Esophagus (tissue), 2 donors: ENCODE data around the gene ERC2. TPM values are rescaled to one million over a fixed set of nuclear protein-coding genes. Genes with fewer than 3 reads are reported as not detected.

Experiments
- H3K27ac ChIP-seq, 2 donors: one replicate each; pipeline ENCODE4 v1.5.1; 2013; ENCODE audit warnings: low read depth in 2 of 2, mild to moderate bottlenecking in 2 of 2, inconsistent platforms in 1 of 2, low read length in 1 of 2, moderate library complexity in 1 of 2
- H3K27me3 ChIP-seq, 2 donors: one replicate each; pipeline ENCODE4 v1.6.1; 2013; ENCODE audit warnings: low read length in 2 of 2, control low read depth in 1 of 2, mild to moderate bottlenecking in 1 of 2; ENCODE audit not compliant: insufficient read depth in 2 of 2, control insufficient read depth in 1 of 2
- H3K36me3 ChIP-seq, 2 donors: one replicate each; pipeline ENCODE4 v1.6.1; 2013; ENCODE audit warnings: low read length in 1 of 2; ENCODE audit not compliant: control insufficient read depth in 2 of 2, insufficient read depth in 2 of 2
- H3K4me1 ChIP-seq, 2 donors: one replicate each; pipeline ENCODE4 v1.6.1; 2013; ENCODE audit warnings: low read length in 1 of 2; ENCODE audit not compliant: control insufficient read depth in 2 of 2, insufficient read depth in 2 of 2
- H3K4me3 ChIP-seq, 2 donors: one replicate each; pipeline ENCODE4 v1.5.1; 2013; ENCODE audit warnings: low read length in 2 of 2, mild to moderate bottlenecking in 2 of 2, low read depth in 1 of 2, moderate library complexity in 1 of 2
- H3K9me3 ChIP-seq, 2 donors: one replicate each; pipeline ENCODE4 v1.6.1; 2013; ENCODE audit warnings: mild to moderate bottlenecking in 2 of 2, low read depth in 1 of 2, low read length in 1 of 2, moderate library complexity in 1 of 2; ENCODE audit not compliant: control insufficient read depth in 2 of 2, insufficient read depth in 1 of 2
- WGBS, 2 donors: extraction: QIAGEN DNeasy Blood & Tissue Kit; methylation state at CpG; one replicate each; pipeline ENCODE4 v1.1.7; 2013; 5-methylcytosine and 5-hydroxymethylcytosine counted together
- polyA plus RNA-seq, 2 donors: library from polyadenylated mRNA; stranded (reverse); fragments of 200-250 nt; gene quantifications; one replicate each; pipeline ENCODE4 v1.2.3, GENCODE V29; 2013
- donor health status: healthy with polysubstance abuse.
- donor health status: Bipolar disorder and iron deficiency.

Gene ERC2
- polyA plus RNA-seq, 2 donors: 0.18 to 0.20 TPM

DNA sequence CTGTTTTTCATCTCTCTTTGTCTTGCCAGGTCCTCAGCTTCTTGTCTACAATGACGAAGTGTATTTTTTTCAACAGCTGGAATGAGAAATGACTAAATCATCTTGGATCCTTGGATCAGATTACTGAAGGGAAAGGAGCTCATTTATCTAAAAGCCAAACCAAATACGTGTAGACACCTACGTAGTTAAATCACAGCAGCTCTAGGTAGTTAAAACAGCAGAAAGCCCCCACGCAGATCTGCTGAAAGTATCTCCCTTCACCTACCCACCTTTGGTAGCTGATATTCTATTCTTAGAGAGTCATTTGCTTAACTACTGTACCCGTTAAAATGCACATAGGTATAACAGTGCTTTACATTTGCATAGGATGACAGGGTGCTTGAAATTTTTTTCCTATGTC is 875.7 kb downstream of the ERC2 start:
- no peaks in the 10 kb centered on the region for H3K9me3 ChIP-seq

GRCh38 chr3:55591888-55592287 is 876.4 kb downstream of the ERC2 start:
- H3K4me1 ChIP-seq: no peaks in the 10 kb centered on the region
- H3K9me3 ChIP-seq: no peaks in the 10 kb centered on the region
- H3K27me3 ChIP-seq: no peaks in the 10 kb centered on the region
- no peak overlapping the region for H3K4me3 ChIP-seq
- H3K27ac ChIP-seq: peak overlapping the region; percentile 64 to 76
- H3K36me3 ChIP-seq: no peaks in the 10 kb centered on the region
- WGBS, 2 donors: 70 to 74% methylated on average over 5 of the region's 5 CpGs

More for the DNA sequence above, 875.7 kb downstream of the ERC2 start:
- Histone ChIP-seq H3K27me3 (no peaks in the 10 kb centered on the region), H3K4me3 (no peak overlapping the region), H3K36me3 (no peaks in the 10 kb centered on the region), H3K27ac (peak overlapping the region in 1 of 2 donors; percentile 76), H3K4me1 (no peaks in the 10 kb centered on the region)
- WGBS, 2 donors: 55 to 63% methylated on average over 5 of the region's 5 CpGs

GRCh38 chr3:55588146-55588765 is 880.0 kb downstream of the ERC2 start:
- Histone ChIP-seq H3K4me1 (peaks cover 0 to 3% of the 10 kb centered on the region in 2 donors), H3K36me3 (no peaks in the 10 kb centered on the region), H3K27ac (no peak overlapping the region), H3K4me3 (no peak overlapping the region), H3K9me3 (no peaks in the 10 kb centered on the region), H3K27me3 (no peaks in the 10 kb centered on the region)
- 54 to 57% methylated on average over 10 of the region's 10 CpGs for WGBS, 2 donors

GRCh38 chr3:55585856-55586255 is 882.4 kb downstream of the ERC2 start:
- 67 to 71% methylated on average over 9 of the region's 9 CpGs for WGBS, 2 donors
- Histone ChIP-seq H3K4me1 (peaks cover 0 to 3% of the 10 kb centered on the region in 2 donors), H3K36me3 (no peaks in the 10 kb centered on the region), H3K4me3 (no peak overlapping the region), H3K9me3 (peaks cover 0 to 1% of the 10 kb centered on the region in 2 donors), H3K27ac (no peak overlapping the region), H3K27me3 (no peaks in the 10 kb centered on the region)

- 89% methylated on average over 15 of the region's 15 CpGs for WGBS, 2 donors
Measured at GRCh38 chr3:55584716-55585368, 883.4 kb downstream of the ERC2 start.

GRCh38 chr3:55584030-55584429 is 884.2 kb downstream of the ERC2 start:
- no peak overlapping the region for H3K4me3 ChIP-seq
- no peak overlapping the region for H3K27ac ChIP-seq
- WGBS, 2 donors: 86 to 91% methylated on average over 3 of the region's 3 CpGs
- no peaks in the 10 kb centered on the region for H3K27me3 ChIP-seq
- H3K9me3 ChIP-seq: peaks cover 0 to 2% of the 10 kb centered on the region in 2 donors
- no peaks in the 10 kb centered on the region for H3K36me3 ChIP-seq
- peaks cover 0 to 3% of the 10 kb centered on the region in 2 donors for H3K4me1 ChIP-seq

More at GRCh38 chr3:55584716-55585368, 883.4 kb downstream of the ERC2 start:
- Histone ChIP-seq H3K27me3 (no peaks in the 10 kb centered on the region), H3K4me3 (no peak overlapping the region), H3K27ac (no peak overlapping the region), H3K9me3 (peaks cover 0 to 2% of the 10 kb centered on the region in 2 donors), H3K4me1 (peaks cover 0 to 3% of the 10 kb centered on the region in 2 donors), H3K36me3 (no peaks in the 10 kb centered on the region)

DNA sequence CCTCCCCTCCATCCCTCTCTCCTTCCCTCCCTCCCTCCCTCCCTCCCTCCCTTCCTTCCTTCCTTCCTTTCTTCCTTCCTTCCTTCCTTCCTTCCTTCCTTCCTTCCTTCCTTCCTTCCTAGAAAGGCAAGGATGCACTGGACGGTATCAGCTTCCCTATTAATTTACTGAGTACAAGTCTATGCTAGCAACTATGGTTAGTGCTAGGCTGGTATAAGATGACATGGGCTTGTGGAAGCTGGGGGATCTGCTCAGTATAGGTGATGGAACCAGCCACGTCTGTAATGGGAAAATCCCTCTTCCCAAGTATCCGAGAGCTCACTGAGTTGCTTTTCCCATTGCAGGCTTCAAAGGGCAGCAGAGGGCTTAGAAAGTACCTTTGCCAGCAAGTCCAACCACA is 884.8 kb downstream of the ERC2 start:
- H3K4me1 ChIP-seq: peaks cover 0 to 3% of the 10 kb centered on the region in 2 donors
- H3K36me3 ChIP-seq: no peaks in the 10 kb centered on the region
- no peaks in the 10 kb centered on the region for H3K27me3 ChIP-seq
- no peak overlapping the region for H3K27ac ChIP-seq
- 61 to 75% methylated on average over 3 of the region's 3 CpGs for WGBS, 2 donors
- H3K9me3 ChIP-seq: peaks cover 0 to 2% of the 10 kb centered on the region in 2 donors
- no peak overlapping the region for H3K4me3 ChIP-seq

DNA sequence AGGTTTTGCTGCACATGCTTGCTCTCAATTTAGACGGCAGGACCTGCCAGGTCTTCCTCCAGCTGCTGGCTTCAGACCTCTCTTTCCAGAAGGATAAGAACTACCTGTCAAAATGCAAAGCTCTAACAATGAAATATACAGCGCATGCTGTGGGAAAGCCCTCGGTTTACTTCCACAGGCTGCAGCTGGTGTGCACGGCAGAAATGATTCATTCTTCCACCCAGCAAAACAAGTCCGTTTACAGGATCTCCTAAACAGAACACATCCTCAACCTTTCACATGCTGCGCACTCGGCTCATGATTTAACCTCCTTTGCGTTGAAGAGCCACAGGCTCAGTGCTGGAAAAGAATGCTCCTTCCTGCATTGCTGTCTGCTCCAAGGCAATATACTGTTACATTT is 888.8 kb downstream of the ERC2 start:
- Histone ChIP-seq H3K36me3 (no peaks in the 10 kb centered on the region), H3K27me3 (no peaks in the 10 kb centered on the region), H3K4me1 (peaks cover 0 to 3% of the 10 kb centered on the region in 2 donors), H3K4me3 (no peak overlapping the region), H3K27ac (peak overlapping the region in 1 of 2 donors; percentile 44), H3K9me3 (peaks cover 0 to 2% of the 10 kb centered on the region in 2 donors)
- 23 to 42% methylated on average over 8 of the region's 8 CpGs for WGBS, 2 donors

DNA sequence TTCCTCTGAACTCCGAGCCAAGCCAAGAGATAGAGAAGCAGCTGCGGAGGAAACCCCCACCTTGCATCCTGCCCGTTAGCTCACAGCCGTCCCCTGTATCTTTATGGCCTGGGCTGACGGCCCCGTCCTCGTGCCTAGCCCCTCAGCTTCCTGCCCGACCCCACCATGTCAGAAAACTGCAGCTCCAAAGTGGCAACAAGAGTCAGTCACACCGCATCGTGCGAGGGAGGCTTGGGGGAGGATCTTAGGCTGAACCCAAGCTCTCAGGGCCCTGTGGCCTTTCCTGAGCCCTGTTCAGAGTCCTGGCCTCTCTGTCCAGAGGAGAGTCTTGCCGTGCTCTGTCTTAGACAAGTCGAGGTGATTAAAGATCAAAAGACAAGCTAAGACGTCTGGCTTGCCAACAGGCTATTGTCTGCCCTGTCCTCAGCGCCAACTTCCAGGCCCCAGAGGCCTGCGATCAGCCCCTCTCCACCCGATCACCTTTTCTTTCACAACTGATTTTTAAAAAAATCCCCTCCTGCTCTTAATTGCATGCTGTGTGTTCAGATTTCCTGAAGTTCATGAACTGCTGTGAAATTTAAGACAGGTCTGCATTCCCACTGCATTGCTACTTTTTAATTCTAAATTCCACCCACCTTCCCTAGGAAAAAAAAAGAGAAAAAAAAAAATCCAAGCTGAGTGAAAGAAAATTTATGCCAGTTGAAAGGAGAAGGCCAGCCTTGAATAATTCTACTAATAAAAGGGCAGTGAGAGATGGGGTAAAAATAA is 891.5 kb downstream of the ERC2 start:
- H3K27me3 ChIP-seq: no peaks in the 10 kb centered on the region
- no peak overlapping the region for H3K4me3 ChIP-seq
- WGBS, 2 donors: 66 to 77% methylated on average over 17 of the region's 17 CpGs
- H3K27ac ChIP-seq: no peak overlapping the region
- H3K9me3 ChIP-seq: peaks cover 0 to 2% of the 10 kb centered on the region in 2 donors
- H3K36me3 ChIP-seq: no peaks in the 10 kb centered on the region
- H3K4me1 ChIP-seq: peaks cover 0 to 3% of the 10 kb centered on the region in 2 donors
